Umbilical cord (tissue), 2 donors: ENCODE data around the gene KCNQ5. TPM values are rescaled to one million over a fixed set of nuclear protein-coding genes. Genes with fewer than 3 reads are reported as not detected.
A peak's percentile ranks its signal among the peaks of the same experiment; 100 is the strongest.

Source experiments
- DNase-seq: peaks from one replicate; pipeline ENCODE4 v3.0.0-alpha.2; 2015; ENCODE audit warnings: low spot score
- total RNA-seq: library from RNA; depleted of rRNA; stranded (reverse); fragments of >200 nt; gene quantifications from one replicate; pipeline ENCODE4 v1.2.3, GENCODE V29; 2014; ENCODE audit warnings: low replicate concordance; ENCODE audit not compliant: insufficient read depth

KCNQ5 gene
- total RNA-seq, 1 donor from 2014 or later, result 28.2 TPM

- DNase-seq, result peak; percentile 53
These were observed 118.3 kb downstream of the KCNQ5 start for GRCh38 chr6:72740135-72740534.

GRCh38 chr6:72741083-72741482 lies 119.2 kb downstream of the KCNQ5 start:
- DNase-seq, result no peak

- no peak for DNase-seq
These were observed 120.3 kb downstream of the KCNQ5 start for GRCh38 chr6:72742001-72742673.

GRCh38 chr6:72746276-72746675 lies 124.4 kb downstream of the KCNQ5 start:
- DNase-seq, result no peak

- DNase-seq, result no peak
These were observed 126.9 kb downstream of the KCNQ5 start for GRCh38 chr6:72748759-72749158.

- DNase-seq, result no peak
These were observed 133.9 kb downstream of the KCNQ5 start for GRCh38 chr6:72755752-72756151.

- DNase-seq, result no peak
These were observed 135.2 kb downstream of the KCNQ5 start for GRCh38 chr6:72757048-72757447.

- no peak for DNase-seq
These were observed 136.1 kb downstream of the KCNQ5 start for GRCh38 chr6:72757926-72758325.

GRCh38 chr6:72758901-72759300 lies 137.0 kb downstream of the KCNQ5 start:
- no peak for DNase-seq

GRCh38 chr6:72760114-72760793 lies 138.4 kb downstream of the KCNQ5 start:
- peak; percentile 70 for DNase-seq

- DNase-seq, result peak; percentile 91
These were observed 139.9 kb downstream of the KCNQ5 start for GRCh38 chr6:72761761-72762160.

- no peak for DNase-seq
These were observed 147.7 kb downstream of the KCNQ5 start for GRCh38 chr6:72769459-72770125.

- no peak for DNase-seq
These were observed 149.1 kb downstream of the KCNQ5 start for GRCh38 chr6:72770959-72771358.

GRCh38 chr6:72776456-72776855 lies 154.6 kb downstream of the KCNQ5 start:
- DNase-seq, result no peak

- peak; percentile 69 for DNase-seq
These were observed 159.8 kb downstream of the KCNQ5 start for GRCh38 chr6:72781624-72782023.

GRCh38 chr6:72783035-72783434 lies 161.2 kb downstream of the KCNQ5 start:
- peak; percentile 40 for DNase-seq

GRCh38 chr6:72783666-72784065 lies 161.8 kb downstream of the KCNQ5 start:
- peak; percentile 90 for DNase-seq

- DNase-seq, result peak; percentile 25
These were observed 162.2 kb downstream of the KCNQ5 start for GRCh38 chr6:72784071-72784470.

- DNase-seq, result no peak
These were observed 162.7 kb downstream of the KCNQ5 start for GRCh38 chr6:72784581-72784980.

- DNase-seq, result peak; percentile 73
These were observed 165.6 kb downstream of the KCNQ5 start for GRCh38 chr6:72787391-72788031.

- peak; percentile 52 for DNase-seq
These were observed 166.3 kb downstream of the KCNQ5 start for GRCh38 chr6:72788188-72788587.

GRCh38 chr6:72789145-72789544 lies 167.3 kb downstream of the KCNQ5 start:
- no peak for DNase-seq
